ENCODE measurements around the gene MROH9.
A peak's percentile ranks its signal among the peaks of the same experiment; 100 is the strongest.
"Not testable (repeated sequence)": the region's sequence is repeated elsewhere in the genome, so short reads cannot be mapped to it uniquely, and the experiment has no call there.

The MROH9 gene

GRCh38 chr1:170929412-170929834, 5.9 kb upstream of the MROH9 start:
- DNase-seq = no peak
- Mint-ChIP-seq H3K4me1 (peaks cover 6% of the 10 kb centered on the region), H3K4me3 (no peak overlapping the region), H3K9me3 (no peaks in the 10 kb centered on the region), H3K27me3 (ENCODE audit: low read depth, poor library complexity) (peaks cover 7% of the 10 kb centered on the region), H3K27ac (no peak overlapping the region), H3K36me3 (ENCODE audit: low read depth) (no peaks in the 10 kb centered on the region)
- TF ChIP-seq CTCF (IDR thresholded peaks at IDR 0.05) = no peak

- no peaks in the 10 kb centered on the region for H3K36me3 Mint-ChIP-seq (ENCODE audit: low read depth)
- TF ChIP-seq CTCF (IDR thresholded peaks at IDR 0.05) = peak; percentile 72
- no peak overlapping the region for H3K4me3 Mint-ChIP-seq
- DNase-seq = peak; percentile 25
- H3K27me3 Mint-ChIP-seq (ENCODE audit: low read depth, poor library complexity) = peaks cover 7% of the 10 kb centered on the region
- no peak overlapping the region for H3K27ac Mint-ChIP-seq
- H3K4me1 Mint-ChIP-seq = peaks cover 6% of the 10 kb centered on the region
- H3K9me3 Mint-ChIP-seq = no peaks in the 10 kb centered on the region
Observed at GRCh38 chr1:170929835-170930554, 5.3 kb upstream of the MROH9 start.

- peaks cover 6% of the 10 kb centered on the region for H3K4me1 Mint-ChIP-seq
- TF ChIP-seq CTCF (IDR thresholded peaks at IDR 0.05) = no peak
- peaks cover 4% of the 10 kb centered on the region for H3K27me3 Mint-ChIP-seq (ENCODE audit: low read depth, poor library complexity)
- no peak overlapping the region for H3K4me3 Mint-ChIP-seq
- H3K36me3 Mint-ChIP-seq (ENCODE audit: low read depth) = no peaks in the 10 kb centered on the region
- no peaks in the 10 kb centered on the region for H3K9me3 Mint-ChIP-seq
- DNase-seq = peak; percentile 3
- H3K27ac Mint-ChIP-seq = no peak overlapping the region
Observed at GRCh38 chr1:170931650-170932049, 3.7 kb upstream of the MROH9 start.

- Mint-ChIP-seq H3K4me1 (peaks cover 6% of the 10 kb centered on the region), H3K27ac (no peak overlapping the region), H3K36me3 (ENCODE audit: low read depth) (no peaks in the 10 kb centered on the region), H3K27me3 (ENCODE audit: low read depth, poor library complexity) (peaks cover 2% of the 10 kb centered on the region), H3K4me3 (no peak overlapping the region), H3K9me3 (no peaks in the 10 kb centered on the region)
- TF ChIP-seq CTCF (IDR thresholded peaks at IDR 0.05) = no peak
- no peak for DNase-seq
Observed at GRCh38 chr1:170932236-170932635, 3.1 kb upstream of the MROH9 start.

GRCh38 chr1:170938281-170938680, 2.9 kb downstream of the MROH9 start:
- no peak overlapping the region for H3K27ac Mint-ChIP-seq
- H3K4me1 Mint-ChIP-seq = no peaks in the 10 kb centered on the region
- H3K27me3 Mint-ChIP-seq (ENCODE audit: low read depth, poor library complexity) = no peaks in the 10 kb centered on the region
- no peak for TF ChIP-seq CTCF (IDR thresholded peaks at IDR 0.05)
- H3K36me3 Mint-ChIP-seq (ENCODE audit: low read depth) = no peaks in the 10 kb centered on the region
- no peak for DNase-seq
- H3K4me3 Mint-ChIP-seq = no peak overlapping the region
- peaks cover 5% of the 10 kb centered on the region for H3K9me3 Mint-ChIP-seq

GRCh38 chr1:170939476-170939875, 4.1 kb downstream of the MROH9 start:
- no peaks in the 10 kb centered on the region for H3K4me1 Mint-ChIP-seq
- peaks cover 5% of the 10 kb centered on the region for H3K9me3 Mint-ChIP-seq
- no peak for DNase-seq
- no peaks in the 10 kb centered on the region for H3K36me3 Mint-ChIP-seq (ENCODE audit: low read depth)
- no peak overlapping the region for H3K4me3 Mint-ChIP-seq
- no peak overlapping the region for H3K27ac Mint-ChIP-seq
- TF ChIP-seq CTCF (IDR thresholded peaks at IDR 0.05) = no peak
- H3K27me3 Mint-ChIP-seq (ENCODE audit: low read depth, poor library complexity) = no peaks in the 10 kb centered on the region

- not testable (repeated sequence) for H3K27me3 Mint-ChIP-seq (ENCODE audit: low read depth, poor library complexity); DNase-seq; H3K9me3 Mint-ChIP-seq; H3K4me3 Mint-ChIP-seq; H3K4me1 Mint-ChIP-seq; H3K36me3 Mint-ChIP-seq (ENCODE audit: low read depth); H3K27ac Mint-ChIP-seq
Observed at GRCh38 chr1:170951744-170952143, 16.4 kb downstream of the MROH9 start.
